ENCODE data around the gene BTNL8.
A peak's percentile ranks its signal among the peaks of the same experiment; 100 is the strongest.

The BTNL8 gene

GRCh38 chr5:180872419-180872818, 26.5 kb upstream of the BTNL8 start:
- no peaks in the 10 kb centered on the region for H3F3A ChIP-seq (ENCODE audit: insufficient read depth, low read length)
- no peak for TF ChIP-seq CTCF (IDR thresholded peaks at IDR 0.05; ENCODE audit: low read length)
- no peak for TF ChIP-seq EZH2 (IDR thresholded peaks at IDR 0.05; ENCODE audit: borderline replicate concordance, low read length)
- no peak overlapping the region for H3K27ac ChIP-seq (ENCODE audit: low read depth, low read length, poor library complexity, severe bottlenecking)
- H3K4me3 ChIP-seq (ENCODE audit: low read depth, low read length, poor library complexity, severe bottlenecking): no peak overlapping the region
- no peaks in the 10 kb centered on the region for H3K9me3 ChIP-seq (ENCODE audit: low read length)
- no peaks in the 10 kb centered on the region for H4K20me1 ChIP-seq (ENCODE audit: insufficient read depth, low read length)
- no peak overlapping the region for H3K4me2 ChIP-seq (ENCODE audit: low read length)
- H3K9me2 ChIP-seq (ENCODE audit: low read depth, low read length): no peaks in the 10 kb centered on the region
- no peak overlapping the region for H2AFZ ChIP-seq (ENCODE audit: low read length)
- no peak overlapping the region for H3K9ac ChIP-seq (ENCODE audit: low read length)
- H3K4me1 ChIP-seq (ENCODE audit: insufficient read depth, low read length, severe bottlenecking): peaks cover 31% of the 10 kb centered on the region
- H3K27me3 ChIP-seq (ENCODE audit: insufficient read depth, low read length): no peaks in the 10 kb centered on the region
- H3K79me2 ChIP-seq (ENCODE audit: insufficient read depth, low read length): no peaks in the 10 kb centered on the region
- no peaks in the 10 kb centered on the region for H3K36me3 ChIP-seq (ENCODE audit: insufficient read depth, low read length)

- Histone ChIP-seq H3K27me3 (ENCODE audit: insufficient read depth, low read length) (no peaks in the 10 kb centered on the region), H3K79me2 (ENCODE audit: insufficient read depth, low read length) (no peaks in the 10 kb centered on the region), H3K27ac (ENCODE audit: low read depth, low read length, poor library complexity, severe bottlenecking) (peak overlapping the region; percentile 37), H3F3A (ENCODE audit: insufficient read depth, low read length) (no peaks in the 10 kb centered on the region), H3K4me2 (ENCODE audit: low read length) (peak overlapping the region; percentile 5; the same call in 1 of the 2 replicates), H3K4me3 (ENCODE audit: low read depth, low read length, poor library complexity, severe bottlenecking) (no peak overlapping the region), H3K36me3 (ENCODE audit: insufficient read depth, low read length) (no peaks in the 10 kb centered on the region), H3K9me3 (ENCODE audit: low read length) (no peaks in the 10 kb centered on the region), H3K4me1 (ENCODE audit: insufficient read depth, low read length, severe bottlenecking) (peaks cover 23% of the 10 kb centered on the region), H4K20me1 (ENCODE audit: insufficient read depth, low read length) (no peaks in the 10 kb centered on the region), H3K9ac (ENCODE audit: low read length) (no peak overlapping the region), H2AFZ (ENCODE audit: low read length) (0 out of 2 replicates have a peak overlapping the region, but pooled peaks have one; percentile 43), H3K9me2 (ENCODE audit: low read depth, low read length) (no peaks in the 10 kb centered on the region)
- TF ChIP-seq CTCF (IDR thresholded peaks at IDR 0.05; ENCODE audit: low read length) (no peak), EZH2 (IDR thresholded peaks at IDR 0.05; ENCODE audit: borderline replicate concordance, low read length) (no peak)
Observed at GRCh38 chr5:180873615-180874520, 25.1 kb upstream of the BTNL8 start.

GRCh38 chr5:180874804-180875582, 24.0 kb upstream of the BTNL8 start:
- Histone ChIP-seq H3K9me2 (ENCODE audit: low read depth, low read length) (no peaks in the 10 kb centered on the region), H3K36me3 (ENCODE audit: insufficient read depth, low read length) (no peaks in the 10 kb centered on the region), H3K9ac (ENCODE audit: low read length) (no peak overlapping the region), H3K4me2 (ENCODE audit: low read length) (no peak overlapping the region), H3K27me3 (ENCODE audit: insufficient read depth, low read length) (no peaks in the 10 kb centered on the region), H3K9me3 (ENCODE audit: low read length) (no peaks in the 10 kb centered on the region), H2AFZ (ENCODE audit: low read length) (no peak overlapping the region), H3K27ac (ENCODE audit: low read depth, low read length, poor library complexity, severe bottlenecking) (no peak overlapping the region), H3K4me1 (ENCODE audit: insufficient read depth, low read length, severe bottlenecking) (peaks cover 23% of the 10 kb centered on the region), H4K20me1 (ENCODE audit: insufficient read depth, low read length) (no peaks in the 10 kb centered on the region), H3F3A (ENCODE audit: insufficient read depth, low read length) (no peaks in the 10 kb centered on the region), H3K79me2 (ENCODE audit: insufficient read depth, low read length) (no peaks in the 10 kb centered on the region), H3K4me3 (ENCODE audit: low read depth, low read length, poor library complexity, severe bottlenecking) (no peak overlapping the region)
- TF ChIP-seq CTCF (IDR thresholded peaks at IDR 0.05; ENCODE audit: low read length): no peak
- no peak for TF ChIP-seq EZH2 (IDR thresholded peaks at IDR 0.05; ENCODE audit: borderline replicate concordance, low read length)

Data from OCI-LY1 (cell line).